ENCODE results near the gene ELMO1.

- TF ChIP-seq CTCF (IDR thresholded peaks at IDR 0.05; ENCODE audit: low read depth, low read length) (no peak), MAX (IDR thresholded peaks at IDR 0.05; ENCODE audit: low read depth, low read length) (no peak), POLR2A (IDR thresholded peaks at IDR 0.05; ENCODE audit: extremely low read depth, insufficient read length) (no peak)
These were observed 547.5 kb downstream of the ELMO1 start for GRCh38 chr7:36900988-36901710.

Data from NB4 (cell line).